Measurements from ENCODE around the gene BBC3. TPM values are rescaled to one million over a fixed set of nuclear protein-coding genes. Genes with fewer than 3 reads are reported as not detected.

Gene BBC3
- total RNA-seq, 1 experiment from 2014 or later, result 49.5 TPM

GRCh38 chr19:47228937-47229675 is 1.9 kb downstream of the BBC3 start:
- Mint-ChIP-seq H3K9me3 (no peaks in the 10 kb centered on the region), H3K4me3 (no peak overlapping the region), H3K36me3 (peaks cover 5% of the 10 kb centered on the region), H3K27ac (no peak overlapping the region), H3K27me3 (ENCODE audit: low read depth) (no peaks in the 10 kb centered on the region; the same call in 1 of the 2 replicates), H3K4me1 (peaks cover 27% of the 10 kb centered on the region)
- no peak for TF ChIP-seq FOXP4 (CRISPR knock-in tag; IDR thresholded peaks at IDR 0.05)
- no peak for TF ChIP-seq ATF3 (CRISPR knock-in tag; conservative IDR thresholded peaks at IDR 0.05)
- TF ChIP-seq CREB1 (CRISPR knock-in tag; IDR thresholded peaks at IDR 0.05), result no peak
- no peak for TF ChIP-seq MAX (CRISPR knock-in tag; IDR thresholded peaks at IDR 0.05)
- ATAC-seq (no peak), DNase-seq (ENCODE audit: low spot score) (no peak)
- POLR2A ChIA-PET, result interaction anchor here (0.6 to 1.1 kb wide), 3 partner anchors 12 to 17 kb away, joined by 3 to 6 read pairs (median 3); no protein-coding TSS in a partner anchor
- CTCF ChIA-PET, result interaction anchor here (7.4 to 9.0 kb wide), 2 partner anchors 16 to 18 kb away, joined by 79 to 136 read pairs; no protein-coding TSS in a partner anchor

- peaks cover 27% of the 10 kb centered on the region for H3K4me1 Mint-ChIP-seq
- peak; percentile 54 for DNase-seq (ENCODE audit: low spot score)
- ChIA-PET CTCF (interaction anchor here (0.7 to 9.0 kb wide), 5 partner anchors 12 to 46 kb away, joined by 4 to 136 read pairs (median 8); partner anchors contain the start of genes CCDC9 and INAFM1), POLR2A (interaction anchor here (0.6 to 3.9 kb wide), 6 partner anchors 12 to 115 kb away, joined by 3 to 61 read pairs (median 18); partner anchors contain the start of genes CCDC9 and ZC3H4)
- peaks cover 8% of the 10 kb centered on the region for H3K36me3 Mint-ChIP-seq
- H3K27ac Mint-ChIP-seq, result no peak overlapping the region
- ATAC-seq, result peak; percentile 1
- no peaks in the 10 kb centered on the region for H3K9me3 Mint-ChIP-seq
- no peak overlapping the region for H3K4me3 Mint-ChIP-seq
- no peaks in the 10 kb centered on the region; the same call in 1 of the 2 replicates for H3K27me3 Mint-ChIP-seq (ENCODE audit: low read depth)
- no peak for TF ChIP-seq ZNF317 (CRISPR knock-in tag; IDR thresholded peaks at IDR 0.05; ENCODE audit: borderline replicate concordance, low read depth)
- TF ChIP-seq ZNF138 (CRISPR knock-in tag; conservative IDR thresholded peaks at IDR 0.05), result no peak
- TF ChIP-seq FOXP1 (CRISPR knock-in tag; IDR thresholded peaks at IDR 0.05; ENCODE audit: borderline replicate concordance), result no peak; the same call in 1 of the 2 replicates
- TF ChIP-seq USF1 (CRISPR knock-in tag; IDR thresholded peaks at IDR 0.05), result 0 out of 2 replicates have a peak, but pooled peaks have one; percentile 25
- no peak for TF ChIP-seq MAX (CRISPR knock-in tag; IDR thresholded peaks at IDR 0.05)
- TF ChIP-seq E2F1 (CRISPR knock-in tag; IDR thresholded peaks at IDR 0.05), result no peak
- TF ChIP-seq ARID4B (CRISPR knock-in tag; IDR thresholded peaks at IDR 0.05; ENCODE audit: borderline replicate concordance), result 0 out of 2 replicates have a peak, but pooled peaks have one; percentile 37
- 0 out of 2 replicates have a peak, but pooled peaks have one; percentile 40 for TF ChIP-seq FOXK1 (CRISPR knock-in tag; IDR thresholded peaks at IDR 0.05)
- no peak for TF ChIP-seq E2F4 (CRISPR knock-in tag; IDR thresholded peaks at IDR 0.05; ENCODE audit: borderline replicate concordance, low read depth)
- no peak for TF ChIP-seq RORB (CRISPR knock-in tag; IDR thresholded peaks at IDR 0.05)
- no peak for TF ChIP-seq FOXP4 (CRISPR knock-in tag; IDR thresholded peaks at IDR 0.05)
Observed at GRCh38 chr19:47228168-47228936, 2.6 kb downstream of the BBC3 start.

Data from WTC11 (cell line).